Cerebellar cortex (tissue), 1 donor: Measurements from ENCODE around the gene ZNF337.
"Not testable (repeated sequence)": the region's sequence is repeated elsewhere in the genome, so short reads cannot be mapped to it uniquely, and the experiment has no call there.

Experiments
- DNase-seq: peaks from one replicate; pipeline ENCODE4 v3.0.0-alpha.2; 2015; ENCODE audit warnings: low spot score

ZNF337 gene

GRCh38 chr20:25696371-25697131 is at the start of gene ZNF337:
TSS of gene ZNF337 (minus strand) at chr20:25696853. CDS start at chr20:25686417, 10,436 bp downstream.
- DNase-seq: peak; percentile 97

GRCh38 chr20:25745738-25746137 is 49.1 kb upstream of the ZNF337 start:
- no peak for DNase-seq

- DNase-seq: no peak
These were observed 48.4 kb upstream of the ZNF337 start for GRCh38 chr20:25745100-25745499.

GRCh38 chr20:25744261-25744660 is 47.6 kb upstream of the ZNF337 start:
- no peak for DNase-seq

- DNase-seq: no peak
These were observed 44.4 kb upstream of the ZNF337 start for GRCh38 chr20:25741088-25741487.

- no peak for DNase-seq
These were observed 43.1 kb upstream of the ZNF337 start for GRCh38 chr20:25739615-25740320.

- no peak for DNase-seq
These were observed 41.5 kb upstream of the ZNF337 start for GRCh38 chr20:25738198-25738597.

- DNase-seq: no peak
These were observed 37.2 kb upstream of the ZNF337 start for GRCh38 chr20:25733903-25734302.

- DNase-seq: no peak
These were observed 34.2 kb upstream of the ZNF337 start for GRCh38 chr20:25730862-25731261.

- DNase-seq: no peak
These were observed 29.7 kb upstream of the ZNF337 start for GRCh38 chr20:25726357-25726756.

GRCh38 chr20:25725639-25726038 is 29.0 kb upstream of the ZNF337 start:
- DNase-seq: no peak

- no peak for DNase-seq
These were observed 27.3 kb upstream of the ZNF337 start for GRCh38 chr20:25723975-25724374.

GRCh38 chr20:25720285-25720684 is 23.6 kb upstream of the ZNF337 start:
- no peak for DNase-seq

GRCh38 chr20:25718896-25719809 is 22.5 kb upstream of the ZNF337 start:
- not testable (repeated sequence) for DNase-seq

- no peak for DNase-seq
These were observed 11.0 kb upstream of the ZNF337 start for GRCh38 chr20:25707695-25708094.

GRCh38 chr20:25706793-25707192 is 10.1 kb upstream of the ZNF337 start:
- DNase-seq: no peak

GRCh38 chr20:25705830-25706351 is 9.2 kb upstream of the ZNF337 start:
- no peak for DNase-seq

- not testable (repeated sequence) for DNase-seq
These were observed 7.7 kb upstream of the ZNF337 start for GRCh38 chr20:25704303-25704702.

GRCh38 chr20:25700835-25701234 is 4.2 kb upstream of the ZNF337 start:
- DNase-seq: not testable (repeated sequence)

- DNase-seq: no peak
These were observed 3.3 kb upstream of the ZNF337 start for GRCh38 chr20:25699914-25700313.

- no peak for DNase-seq
These were observed 436 bp upstream of the ZNF337 start for GRCh38 chr20:25697132-25697446.
